Measurements from ENCODE around the gene SP140.

- no peak for TF ChIP-seq CTCF (conservative IDR thresholded peaks at IDR 0.05 in 1 of 2, IDR thresholded peaks at IDR 0.05 in 1 of 2; ENCODE audit: extremely low read depth in 1 of 2, insufficient read depth in 1 of 2, low read depth in 1 of 2, low read length in 2 of 2)
- TF ChIP-seq EZH2 (IDR thresholded peaks at IDR 0.05; ENCODE audit: borderline replicate concordance, low read length) = no peak
Observed at GRCh38 chr2:230306474-230306873, 80.9 kb downstream of the SP140 start.
